H1 (cell line): ENCODE measurements around the gene ASTL. TPM values are rescaled to one million over a fixed set of nuclear protein-coding genes. Genes with fewer than 3 reads are reported as not detected.

Experiments
- CHD7 ChIP-seq: fragments of 300-600 bp; sonication (generic); IDR thresholded peaks from 2 replicates; pipeline ENCODE4 v1.7.1; 2012; ENCODE audit warnings: low read length, moderate library complexity, mild to moderate bottlenecking, inconsistent platforms; ENCODE audit not compliant: insufficient replicate concordance
- CTBP2 ChIP-seq: IDR thresholded peaks from 2 replicates; pipeline ENCODE4 v1.7.0; 2011; ENCODE audit warnings: borderline replicate concordance, mild to moderate bottlenecking, moderate library complexity, mixed read lengths, low read length; ENCODE audit not compliant: insufficient read depth, insufficient read length
- SRF ChIP-seq: IDR thresholded peaks from 2 replicates; pipeline ENCODE4 v1.6.1; 2011; ENCODE audit warnings: mild to moderate bottlenecking, low read depth, low read length, moderate library complexity
- TAF1 ChIP-seq: IDR thresholded peaks from 2 replicates; pipeline ENCODE4 v1.6.1; 2011; ENCODE audit warnings: mild to moderate bottlenecking, low read depth, low read length
- polyA plus RNA-seq, 7 experiments: library from polyadenylated mRNA; depleted of rRNA in 3 of 7; stranded (reverse) in 5 of 7; unstranded in 2 of 7; fragments of >200 nt in 5 of 7; fragments of 200-250 nt in 2 of 7; gene quantifications; 1 replicate in 5 of 7; 2 replicates in 1 of 7; 4 replicates in 1 of 7; pipeline versions ENCODE4 v1.2.1 to v1.2.3, GENCODE V29; 2011 to 2013; ENCODE audit warnings: missing spikeins in 2 of 7, mixed read lengths in 2 of 7
- total RNA-seq: library from RNA; stranded (reverse); fragmentation: NEBNext Ultra II Directional; extraction: Animal tissue kit (Norgen Biotek cat#: 25700); gene quantifications from 2 replicates; pipeline ENCODE4 v1.2.1, GENCODE V29; 2021

Gene ASTL
- total and polyA plus RNA-seq, 2 of the 8 experiments (the other 6 are each of a cell fraction or from before 2014, with no cell fraction given), result 0.60 to 1.4 TPM

GRCh38 chr2:96105994-96106715, 32.1 kb downstream of the ASTL start (continued):
- no peak for TF ChIP-seq CHD7
- TF ChIP-seq SRF, result no peak
- TF ChIP-seq TAF1, result no peak
- no peak for TF ChIP-seq CTBP2
